Neutrophil (primary cell): Measurements from ENCODE around the gene SPATA31D4.

ENCODE experiments used
- H3K27ac ChIP-seq: fragments of 200-600 bp; sonication (generic); 2 replicates; pipeline ENCODE4 v1.5.1; 2016; ENCODE audit warnings: mild to moderate bottlenecking, moderate library complexity
- H3K27me3 ChIP-seq: fragments of 200-600 bp; sonication (generic); 2 replicates; pipeline ENCODE4 v1.6.0; 2016; ENCODE audit warnings: mild to moderate bottlenecking
- H3K36me3 ChIP-seq: fragments of 200-600 bp; sonication (generic); 2 replicates; pipeline ENCODE4 v1.5.1; 2017
- H3K4me1 ChIP-seq, 2 experiments: fragments of 200-600 bp in 1 of 2; sonication (generic) in 1 of 2; 1 replicate in 1 of 2; 2 replicates in 1 of 2; pipeline versions ENCODE4 v1.5.1 to v1.6.1; 2013 to 2016; ENCODE audit warnings: low read depth in 1 of 2, low read length in 1 of 2, mild to moderate bottlenecking in 1 of 2, moderate library complexity in 1 of 2; ENCODE audit not compliant: control insufficient read depth in 1 of 2, insufficient read depth in 1 of 2
- H3K4me3 ChIP-seq, 2 experiments: fragments of 200-600 bp in 1 of 2; sonication (generic) in 1 of 2; 1 replicate in 1 of 2; 2 replicates in 1 of 2; pipeline ENCODE4 v1.5.1; 2013 to 2016; ENCODE audit warnings: low read depth in 1 of 2, low read length in 1 of 2, mild to moderate bottlenecking in 1 of 2, moderate library complexity in 1 of 2
- H3K9me3 ChIP-seq: fragments of 200-600 bp; sonication (generic); 2 replicates; pipeline ENCODE4 v1.5.1; 2016
- CTCF ChIP-seq: fragments of 200-600 bp; sonication (generic); IDR thresholded peaks from 2 replicates; pipeline ENCODE4 v1.5.1; 2016; ENCODE audit warnings: antibody characterized with exemption

SPATA31D4 gene

GRCh38 chr9:81971727-81972126 lies 43.5 kb downstream of the SPATA31D4 start:
- no peaks in the 10 kb centered on the region for H3K4me1 ChIP-seq
- H3K4me3 ChIP-seq: no peak overlapping the region
- no peaks in the 10 kb centered on the region for H3K36me3 ChIP-seq
- no peak for TF ChIP-seq CTCF
- H3K27ac ChIP-seq: no peak overlapping the region
- no peaks in the 10 kb centered on the region for H3K9me3 ChIP-seq
- no peaks in the 10 kb centered on the region for H3K27me3 ChIP-seq

GRCh38 chr9:81974764-81975163 lies 46.5 kb downstream of the SPATA31D4 start:
- TF ChIP-seq CTCF: no peak
- Histone ChIP-seq H3K27me3 (no peaks in the 10 kb centered on the region), H3K36me3 (no peaks in the 10 kb centered on the region), H3K4me1 (no peaks in the 10 kb centered on the region), H3K9me3 (no peaks in the 10 kb centered on the region), H3K27ac (no peak overlapping the region), H3K4me3 (no peak overlapping the region)

GRCh38 chr9:81976351-81976750 lies 48.1 kb downstream of the SPATA31D4 start:
- no peaks in the 10 kb centered on the region for H3K27me3 ChIP-seq
- no peaks in the 10 kb centered on the region for H3K4me1 ChIP-seq
- no peak overlapping the region for H3K4me3 ChIP-seq
- H3K27ac ChIP-seq: no peak overlapping the region
- H3K9me3 ChIP-seq: no peaks in the 10 kb centered on the region
- no peak for TF ChIP-seq CTCF
- H3K36me3 ChIP-seq: no peaks in the 10 kb centered on the region

GRCh38 chr9:81979196-81979595 lies 51.0 kb downstream of the SPATA31D4 start:
- no peaks in the 10 kb centered on the region for H3K27me3 ChIP-seq
- TF ChIP-seq CTCF: no peak

GRCh38 chr9:81980568-81980967 lies 52.3 kb downstream of the SPATA31D4 start:
- no peak for TF ChIP-seq CTCF
- Histone ChIP-seq H3K27ac (no peak overlapping the region), H3K36me3 (no peaks in the 10 kb centered on the region), H3K4me1 (no peaks in the 10 kb centered on the region), H3K9me3 (no peaks in the 10 kb centered on the region), H3K27me3 (no peaks in the 10 kb centered on the region), H3K4me3 (no peak overlapping the region)

More at GRCh38 chr9:81979196-81979595, 51.0 kb downstream of the SPATA31D4 start:
- no peaks in the 10 kb centered on the region for H3K9me3 ChIP-seq
- no peak overlapping the region for H3K27ac ChIP-seq
- no peaks in the 10 kb centered on the region for H3K36me3 ChIP-seq
- no peak overlapping the region for H3K4me3 ChIP-seq
- H3K4me1 ChIP-seq: no peaks in the 10 kb centered on the region

GRCh38 chr9:81981883-81982282 lies 53.7 kb downstream of the SPATA31D4 start:
- TF ChIP-seq CTCF: no peak
- Histone ChIP-seq H3K9me3 (no peaks in the 10 kb centered on the region), H3K27ac (no peak overlapping the region), H3K4me1 (no peaks in the 10 kb centered on the region), H3K27me3 (no peaks in the 10 kb centered on the region), H3K36me3 (no peaks in the 10 kb centered on the region), H3K4me3 (no peak overlapping the region)
